Activated CD4-positive, alpha-beta T cell treated with anti-CD3 and anti-CD28 coated beads, Interleukin-2, amount 50 U/mL, for 48 hours (primary cell): ENCODE results near the gene HIPK2.

ENCODE experiments used
- DNase-seq, 2 experiments: peaks; one replicate each; pipeline ENCODE4 v3.0.0-alpha.2; 2020

HIPK2 gene

DNA sequence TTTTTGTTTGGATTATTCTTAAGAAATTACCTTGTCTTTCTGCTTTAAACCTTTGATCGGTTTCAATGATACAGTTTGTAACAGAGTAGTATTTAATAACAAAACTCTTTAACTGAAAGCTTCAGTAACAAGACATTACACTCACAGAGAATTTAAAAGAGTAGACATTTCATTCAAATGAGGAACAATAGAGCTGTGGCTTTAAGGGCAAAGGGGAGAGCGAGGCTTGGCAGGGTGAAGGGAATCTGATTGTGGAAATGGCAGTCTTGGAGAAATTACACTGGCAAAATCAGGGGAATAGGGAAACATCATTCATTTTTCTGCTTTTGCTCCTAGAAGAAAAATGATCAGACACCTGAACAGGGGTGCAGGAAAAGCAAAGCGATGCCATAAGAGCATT lies 5.1 kb upstream of the HIPK2 start:
- DNase-seq: no peak

GRCh38 chr7:139777133-139777891 lies 486 bp downstream of the HIPK2 start:
- peak; percentile 40 to 42 for DNase-seq

DNA sequence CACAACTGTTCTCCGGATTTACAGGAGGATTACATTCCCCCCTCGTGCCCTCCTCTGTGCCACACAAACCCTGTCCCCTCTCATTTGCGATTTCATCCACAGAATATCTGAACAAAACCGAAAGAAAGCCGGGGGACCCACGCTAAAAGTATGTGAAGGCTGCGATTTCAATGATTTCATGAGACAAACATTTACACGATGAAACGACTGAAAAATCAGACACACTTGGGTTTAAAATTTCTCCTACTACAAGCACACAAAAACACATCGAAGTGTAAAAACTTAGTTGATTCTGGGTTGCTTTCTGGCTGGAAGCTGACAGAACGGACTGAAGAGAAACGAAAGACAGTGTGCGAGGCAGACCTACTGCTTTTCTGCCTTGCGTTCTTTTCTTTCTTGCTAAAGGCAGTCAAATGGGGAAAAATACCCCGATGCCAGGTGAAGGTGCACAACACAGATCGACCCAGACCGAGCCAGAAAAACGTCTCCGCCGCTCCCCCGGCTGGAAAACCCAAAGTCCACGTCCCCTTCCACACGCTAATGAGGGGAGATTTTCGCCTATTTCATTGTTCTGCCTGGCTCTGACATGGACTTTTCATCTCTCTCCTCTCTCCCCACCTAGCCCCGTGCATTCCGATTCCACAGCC lies 1.2 kb downstream of the HIPK2 start:
- peak in 1 of 2 experiments; percentile 42 for DNase-seq

GRCh38 chr7:139775829-139776266 lies 1.9 kb downstream of the HIPK2 start:
- DNase-seq: peak; percentile 54 to 68

GRCh38 chr7:139774376-139774775 lies 3.4 kb downstream of the HIPK2 start:
- DNase-seq: no peak

DNA sequence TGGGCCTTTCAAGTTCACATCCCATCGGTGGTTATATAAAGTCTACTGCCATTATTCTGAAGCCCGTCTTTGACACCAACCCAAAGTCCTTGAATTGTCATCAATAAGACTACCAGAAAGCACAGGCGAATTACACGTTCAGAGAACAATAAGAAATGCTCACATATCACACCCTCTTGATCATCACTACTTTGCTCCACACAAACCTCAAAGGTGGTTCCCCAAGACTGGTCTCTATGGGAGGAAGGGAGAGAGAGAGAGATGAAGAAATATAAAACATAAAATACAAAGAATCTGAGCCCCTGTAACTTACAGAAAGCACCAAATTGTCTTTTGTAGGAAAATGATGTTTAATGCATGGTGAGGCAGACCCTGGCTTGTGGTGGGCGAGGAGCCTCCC lies 4.4 kb downstream of the HIPK2 start:
- DNase-seq: no peak

DNA sequence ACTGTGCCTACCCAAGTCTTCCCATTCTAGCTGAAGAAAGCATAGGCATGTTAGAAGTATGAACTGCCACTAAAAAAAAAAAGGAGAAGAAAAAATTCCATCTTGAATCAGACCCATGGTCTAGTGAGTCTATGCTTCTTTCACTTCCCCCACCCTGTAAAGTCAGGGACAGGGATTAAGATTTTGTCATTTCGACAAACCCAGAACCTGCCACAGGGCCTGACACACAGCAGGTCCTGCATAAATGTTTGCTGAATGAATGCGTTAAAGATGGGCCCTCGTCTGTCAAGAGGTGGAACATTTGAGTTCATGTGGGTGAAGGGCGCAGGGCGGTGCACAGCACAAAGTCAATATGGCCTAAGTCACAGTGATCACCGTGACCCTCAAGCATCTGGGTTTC lies 4.9 kb downstream of the HIPK2 start:
- no peak for DNase-seq

DNA sequence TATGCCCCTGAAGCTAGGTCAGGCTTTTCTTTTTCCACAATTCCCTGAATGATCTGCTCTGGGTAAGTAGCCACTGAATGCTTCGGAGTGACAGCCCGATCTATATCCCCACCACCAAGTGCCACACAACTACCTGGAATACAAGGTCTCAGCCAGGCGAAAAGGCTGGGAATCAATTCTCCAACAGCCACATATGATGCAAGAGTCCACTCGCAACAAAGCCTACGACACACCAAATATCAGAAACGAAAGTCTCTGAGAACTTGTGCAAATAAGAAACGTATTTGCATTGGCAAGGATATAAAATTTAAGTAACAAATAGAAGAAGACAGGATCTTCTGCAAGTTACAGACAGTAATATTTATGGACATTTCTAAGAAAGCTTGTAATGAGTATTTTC lies 5.7 kb downstream of the HIPK2 start:
- no peak for DNase-seq

GRCh38 chr7:139771001-139771956 lies 6.5 kb downstream of the HIPK2 start:
- no peak for DNase-seq

GRCh38 chr7:139769761-139770160 lies 8.0 kb downstream of the HIPK2 start:
- DNase-seq: no peak

GRCh38 chr7:139769066-139769465 lies 8.7 kb downstream of the HIPK2 start:
- no peak for DNase-seq

GRCh38 chr7:139768249-139768824 lies 9.5 kb downstream of the HIPK2 start:
- DNase-seq: no peak

DNA sequence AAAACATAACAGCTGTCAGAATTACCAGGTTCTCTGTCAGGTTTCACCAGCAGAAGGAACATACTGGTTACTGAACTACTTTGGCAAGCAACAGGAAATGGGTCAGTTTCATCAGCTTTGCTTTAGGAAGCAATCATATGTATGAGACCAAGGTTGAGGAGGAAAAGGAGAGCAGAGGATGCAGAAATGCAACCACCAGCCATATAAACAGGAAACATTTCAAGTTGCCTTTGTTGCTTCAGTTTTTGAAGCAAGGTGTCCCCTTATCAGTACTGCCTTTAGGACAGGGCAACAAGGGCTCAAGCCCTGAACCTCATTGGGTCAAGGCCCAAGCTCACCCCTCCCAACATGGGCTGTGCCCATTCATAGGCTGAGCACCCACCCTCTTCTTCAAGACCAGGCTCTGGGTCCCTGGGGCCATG lies 10.2 kb downstream of the HIPK2 start:
- DNase-seq: no peak

DNA sequence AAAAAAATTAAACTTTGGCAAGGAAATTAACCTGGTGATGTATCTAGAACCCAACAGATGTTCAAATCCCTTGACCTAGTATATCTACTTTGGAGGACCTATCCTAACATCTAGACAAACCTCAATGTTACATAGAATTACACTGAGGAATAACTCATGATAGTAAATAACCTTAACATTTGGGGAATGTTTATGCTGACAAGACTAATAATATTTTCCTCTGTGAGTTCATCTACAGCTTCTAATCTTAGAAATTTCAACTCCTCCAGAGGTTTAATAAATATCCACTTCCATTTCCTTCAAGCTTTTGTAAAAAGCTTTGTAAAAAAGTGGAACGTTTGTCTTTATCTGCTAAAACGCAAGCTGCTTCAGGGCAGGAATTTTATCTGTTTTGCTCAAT lies 12.7 kb downstream of the HIPK2 start:
- DNase-seq: no peak

- no peak for DNase-seq
Measured at GRCh38 chr7:139763330-139763729, 14.5 kb downstream of the HIPK2 start.

GRCh38 chr7:139762886-139763285 lies 14.9 kb downstream of the HIPK2 start:
- no peak for DNase-seq

DNA sequence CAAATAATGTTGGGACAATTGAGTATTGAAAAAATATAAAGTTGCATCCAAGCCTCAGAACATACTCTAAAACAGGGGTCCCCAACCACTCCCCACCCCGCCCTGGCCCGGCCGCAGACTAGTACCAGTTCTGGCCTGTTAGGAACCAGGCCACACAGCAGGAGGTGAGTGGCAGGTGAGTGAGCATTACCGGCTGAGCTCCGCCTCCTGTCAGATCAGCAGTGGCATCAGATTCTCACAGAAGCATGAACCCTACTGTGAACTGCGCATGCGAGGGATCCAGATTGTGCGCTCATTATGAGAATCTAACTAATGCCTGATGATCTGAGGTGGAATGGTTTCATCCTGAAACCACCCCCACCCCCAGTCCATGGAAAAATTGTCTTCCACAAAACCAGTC lies 19.4 kb downstream of the HIPK2 start:
- no peak for DNase-seq

DNA sequence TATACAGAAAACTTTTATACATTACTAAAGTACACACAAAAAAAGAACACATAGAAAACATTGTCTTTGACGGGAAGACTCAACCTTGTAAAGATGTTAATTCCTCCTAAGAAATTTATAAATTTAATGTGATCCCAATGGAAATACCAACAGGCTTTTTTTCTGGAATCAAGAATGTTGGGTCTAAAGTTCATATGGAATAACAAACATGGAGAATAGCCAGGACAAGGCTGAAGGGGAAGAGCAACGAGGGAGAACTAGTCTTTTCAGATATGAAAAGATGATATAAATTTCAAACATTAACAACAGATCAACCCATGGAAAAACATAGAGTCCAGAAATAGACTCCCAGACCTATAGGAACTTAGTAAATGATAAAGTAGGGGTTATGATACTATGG lies 19.8 kb downstream of the HIPK2 start:
- no peak for DNase-seq

- DNase-seq: no peak
Measured at GRCh38 chr7:139753693-139754111, 24.1 kb downstream of the HIPK2 start.

DNA sequence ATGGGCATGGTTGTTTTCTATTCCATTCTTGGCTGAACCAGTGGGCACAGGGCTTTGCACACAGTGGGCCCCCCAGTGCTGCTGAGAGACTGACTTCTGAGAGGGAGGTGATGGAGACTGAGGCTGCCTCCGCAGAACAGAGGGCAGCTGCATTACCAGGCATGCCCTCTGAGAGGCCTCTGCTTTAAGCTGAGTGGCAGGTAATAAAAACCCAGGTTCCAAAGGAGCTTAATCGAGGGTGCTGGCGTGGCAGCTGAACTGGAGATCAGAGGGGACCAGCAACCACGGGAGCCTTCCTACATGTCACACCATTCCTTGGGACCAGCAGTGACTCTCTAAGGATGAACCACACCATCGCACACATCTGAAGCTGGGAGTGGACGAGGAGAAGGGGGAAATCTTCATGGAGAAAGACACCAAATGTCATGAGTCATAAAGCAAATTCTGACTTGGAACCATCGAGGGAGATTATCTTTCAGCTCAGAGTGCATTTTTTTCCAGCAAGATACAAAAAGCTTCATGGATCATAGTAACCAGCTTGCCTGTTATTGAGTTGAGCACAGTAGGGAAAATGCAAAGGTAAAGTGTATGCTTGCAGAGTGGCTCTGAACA lies 24.6 kb downstream of the HIPK2 start:
- no peak for DNase-seq

DNA sequence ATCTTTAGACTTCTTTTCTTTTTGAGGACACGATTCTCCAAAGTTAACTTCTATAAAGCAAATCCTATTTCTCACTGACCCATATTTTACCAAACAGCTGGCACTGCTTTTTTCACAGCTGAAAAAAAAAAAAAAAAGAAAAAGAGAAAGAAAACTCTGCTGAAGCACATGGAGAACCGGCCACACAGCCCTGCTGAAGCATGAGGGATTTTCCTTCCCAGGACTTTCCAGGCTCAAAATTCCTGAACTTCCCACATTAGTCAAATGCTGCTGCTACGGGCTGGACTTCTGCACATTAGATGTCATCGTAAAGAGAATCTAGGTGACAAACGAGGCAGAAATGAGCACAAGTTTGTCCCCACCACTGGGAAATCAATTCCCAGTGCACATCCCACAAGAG lies 25.2 kb downstream of the HIPK2 start:
- no peak for DNase-seq

DNA sequence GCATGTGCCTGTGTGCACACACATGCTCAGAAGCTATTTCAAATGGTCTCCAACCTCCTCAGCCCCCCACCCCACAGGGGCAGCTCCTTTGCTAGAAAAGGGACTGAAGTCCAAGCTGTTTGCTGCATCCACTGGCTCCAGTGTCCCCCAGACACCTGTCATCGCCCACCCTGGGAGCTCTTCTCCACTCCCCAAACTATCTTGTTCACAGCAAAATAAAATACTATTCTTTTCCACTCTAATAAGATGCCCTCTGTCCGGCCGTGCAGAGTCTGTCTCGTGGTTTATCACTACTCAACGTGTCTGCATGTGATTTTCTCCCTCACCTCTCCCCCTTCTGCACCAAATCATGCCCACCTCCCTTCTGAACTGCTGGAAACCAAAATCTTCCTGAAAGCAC lies 25.6 kb downstream of the HIPK2 start:
- no peak for DNase-seq
